Measurements from ENCODE around the gene ORAI1. TPM values are rescaled to one million over a fixed set of nuclear protein-coding genes. Genes with fewer than 3 reads are reported as not detected.
"Not testable (repeated sequence)": the region's sequence is repeated elsewhere in the genome, so short reads cannot be mapped to it uniquely, and the experiment has no call there.

ORAI1 gene
- total RNA-seq, 6 donors from 2014 or later = 7.3 to 48.2 (median 34.3) TPM

- H3K4me1 ChIP-seq = peaks cover 0 to under 1% (median 0%) of the 10 kb centered on the region in 4 donors
- H3K27me3 ChIP-seq = no peaks in the 10 kb centered on the region
- ATAC-seq (ENCODE audit: low FRiP score in 2 of 2) (no peak), DNase-seq (no peak)
- 68 to 76% methylated on average over 3 of the region's 3 CpGs for WGBS, 2 donors
- no peaks in the 10 kb centered on the region for H3K36me3 ChIP-seq
- no peaks in the 10 kb centered on the region for H3K9me3 ChIP-seq
- no peak overlapping the region for H3K4me3 ChIP-seq
- TF ChIP-seq POLR2AphosphoS5 (IDR thresholded peaks at IDR 0.05) (no peak), EP300 (IDR thresholded peaks at IDR 0.05) (no peak), POLR2A (IDR thresholded peaks at IDR 0.05) (no peak), CTCF (IDR thresholded peaks at IDR 0.05) (no peak)
- no peak overlapping the region for H3K27ac ChIP-seq
Observed at GRCh38 chr12:121678305-121678704, 52.0 kb downstream of the ORAI1 start.

GRCh38 chr12:121678716-121679300 is 52.5 kb downstream of the ORAI1 start:
- H3K27me3 ChIP-seq = no peaks in the 10 kb centered on the region
- DNase-seq = no peak
- 78 to 79% methylated on average over 7 to 9 of the region's 9 CpGs for WGBS, 2 donors
- no peak for ATAC-seq (ENCODE audit: low FRiP score in 2 of 2)
- H3K36me3 ChIP-seq = no peaks in the 10 kb centered on the region
- no peaks in the 10 kb centered on the region for H3K4me1 ChIP-seq
- no peak overlapping the region for H3K4me3 ChIP-seq
- no peaks in the 10 kb centered on the region for H3K9me3 ChIP-seq
- TF ChIP-seq EP300 (IDR thresholded peaks at IDR 0.05) (no peak), POLR2AphosphoS5 (IDR thresholded peaks at IDR 0.05) (no peak), CTCF (IDR thresholded peaks at IDR 0.05) (no peak), POLR2A (IDR thresholded peaks at IDR 0.05) (no peak)
- H3K27ac ChIP-seq = no peak overlapping the region

- not testable (repeated sequence) for H3K36me3 ChIP-seq; H3K27me3 ChIP-seq; ATAC-seq (ENCODE audit: low FRiP score in 2 of 2); DNase-seq; H3K9me3 ChIP-seq; H3K27ac ChIP-seq; H3K4me3 ChIP-seq; H3K4me1 ChIP-seq
- WGBS, 2 donors = 80 to 91% methylated on average over 13 of the region's 13 CpGs
Observed at GRCh38 chr12:121679661-121680197, 53.4 kb downstream of the ORAI1 start.

- peaks cover 0 to 13% (median 8%) of the 10 kb centered on the region in 4 donors for H3K4me1 ChIP-seq
- TF ChIP-seq POLR2AphosphoS5 (IDR thresholded peaks at IDR 0.05) (no peak), EP300 (IDR thresholded peaks at IDR 0.05) (no peak), CTCF (IDR thresholded peaks at IDR 0.05) (no peak), POLR2A (IDR thresholded peaks at IDR 0.05) (no peak)
- WGBS, 2 donors = 84 to 89% methylated on average over 3 of the region's 3 CpGs
- no peaks in the 10 kb centered on the region for H3K36me3 ChIP-seq
- no peaks in the 10 kb centered on the region for H3K27me3 ChIP-seq
- no peak overlapping the region for H3K4me3 ChIP-seq
- no peak for ATAC-seq (ENCODE audit: low FRiP score in 2 of 2)
- no peak overlapping the region for H3K27ac ChIP-seq
- H3K9me3 ChIP-seq = no peaks in the 10 kb centered on the region
- no peak for DNase-seq
Observed at GRCh38 chr12:121688966-121689365, 62.6 kb downstream of the ORAI1 start.

GRCh38 chr12:121689430-121689829 is 63.1 kb downstream of the ORAI1 start:
- Histone ChIP-seq H3K27ac (no peak overlapping the region), H3K4me3 (no peak overlapping the region), H3K36me3 (no peaks in the 10 kb centered on the region), H3K9me3 (no peaks in the 10 kb centered on the region), H3K27me3 (no peaks in the 10 kb centered on the region), H3K4me1 (peaks cover 0 to 13% (median 8%) of the 10 kb centered on the region in 4 donors)
- ATAC-seq (ENCODE audit: low FRiP score in 2 of 2) = no peak
- no peak for DNase-seq
- no peak for TF ChIP-seq CTCF (IDR thresholded peaks at IDR 0.05)
- TF ChIP-seq POLR2AphosphoS5 (IDR thresholded peaks at IDR 0.05) = no peak
- TF ChIP-seq EP300 (IDR thresholded peaks at IDR 0.05) = no peak
- no peak for TF ChIP-seq POLR2A (IDR thresholded peaks at IDR 0.05)
- WGBS, 2 donors = 86 to 96% methylated on average over 2 of the region's 2 CpGs

Small RNA genes within 50 kb of the gene (small RNA-seq; reads per million reads assigned to genes)
- gene RNU6-1004P = 0 reads per million in 4 donors

Other genes starting within 250 kb of the ORAI1 start
- gene RNF34, start 226.4 kb upstream of the ORAI1 start, total RNA-seq = 10 to 100 TPM; 22.1 to 48.2 (median 32.4) TPM
- 10 to 100 TPM; 29.5 to 81.7 (median 34.2) TPM for gene KDM2B, start 45.5 kb upstream of the ORAI1 start, total RNA-seq
- 1 to 10 TPM in 5 of 6 donors, under 1 TPM in 1; 0.69 to 5.6 (median 1.2) TPM for gene MORN3, start 43.1 kb downstream of the ORAI1 start, total RNA-seq
- 10 to 100 TPM in 5 of 6 donors, 1 to 10 TPM in 1; 8.9 to 23.0 (median 14.2) TPM for gene TMEM120B, start 86.2 kb downstream of the ORAI1 start, total RNA-seq
- 100 to 1,000 TPM in 2 of 6 donors, 10 to 100 TPM in 4; 33.5 to 145 (median 45.5) TPM for gene RHOF, start 167.2 kb downstream of the ORAI1 start, total RNA-seq
- gene SETD1B, start 177.5 kb downstream of the ORAI1 start, total RNA-seq = 10 to 100 TPM in 5 of 6 donors, 1 to 10 TPM in 1; 9.3 to 47.1 (median 20.4) TPM
- 1 to 10 TPM in 5 of 6 donors, not detected in 1; 1.1 to 7.3 (median 1.7) TPM for gene HPD, start 232.3 kb downstream of the ORAI1 start, total RNA-seq